ENCODE data around the gene GRIA1. TPM values are rescaled to one million over a fixed set of nuclear protein-coding genes. Genes with fewer than 3 reads are reported as not detected.

Gene GRIA1
- total and polyA plus RNA-seq, 2 donors (not counting 1 experiment from before 2014, with no cell fraction given) = not detected

- Histone ChIP-seq H3K36me3 (replicated peaks in 1 of 2; ENCODE audit: control extremely low read depth in 1 of 2, control insufficient read depth in 1 of 2, extremely low read depth in 1 of 2, insufficient read depth in 2 of 2, low read length in 1 of 2) (no peaks in the 10 kb centered on the region), H4K20me1 (ENCODE audit: control insufficient read depth, insufficient read depth, low read length, poor library complexity, severe bottlenecking) (no peaks in the 10 kb centered on the region), H3K4me1 (ENCODE audit: control insufficient read depth in 2 of 2, insufficient read depth in 2 of 2, low read length in 2 of 2) (no peaks in the 10 kb centered on the region), H3K4me2 (replicated peaks; ENCODE audit: low read depth, low read length, poor library complexity, severe bottlenecking) (no peak overlapping the region), H3K9ac (ENCODE audit: low read length) (no peak overlapping the region), H3K27me3 (replicated peaks in 1 of 4; ENCODE audit: control extremely low read depth in 1 of 4, control insufficient read depth in 3 of 4, insufficient read depth in 4 of 4, low read length in 3 of 4) (no peaks in the 10 kb centered on the region), H2AFZ (ENCODE audit: insufficient read depth, low read depth, low read length, poor library complexity, severe bottlenecking) (no peak overlapping the region), H3K27ac (ENCODE audit: low read length in 2 of 2) (no peak overlapping the region), H3K79me2 (ENCODE audit: control insufficient read depth, insufficient read depth, low read length) (no peaks in the 10 kb centered on the region), H3K9me3 (ENCODE audit: control extremely low read depth in 1 of 3, control insufficient read depth in 2 of 3, insufficient read depth in 1 of 3, low read length in 2 of 3) (peaks cover 0 to 9% (median 0%) of the 10 kb centered on the region in 3 donors), H3K4me3 (ENCODE audit: control extremely low read depth in 1 of 5, extremely low read depth in 1 of 5, insufficient read depth in 1 of 5, low read depth in 2 of 5, low read length in 4 of 5) (no peak overlapping the region)
- POLR2A ChIA-PET = no interaction called here
- no peak for ATAC-seq (ENCODE audit: low read depth)
- H3K27me3 Mint-ChIP-seq = no peaks in the 10 kb centered on the region
- no peaks in the 10 kb centered on the region for H3K4me1 Mint-ChIP-seq
- intact Hi-C loops (cut with micrococcal nuclease) = no loop called here
- WGBS (ENCODE audit: insufficient coverage) = 80% methylated on average over 1 of the region's 2 CpGs
- no peak overlapping the region for H3K27ac Mint-ChIP-seq
- peaks cover 2% of the 10 kb centered on the region for H3K9me3 Mint-ChIP-seq (ENCODE audit: insufficient read depth)
- no peak overlapping the region for H3K4me3 Mint-ChIP-seq
- CTCF ChIA-PET = no interaction called here
- no peak for TF ChIP-seq EZH2 (IDR thresholded peaks at IDR 0.05; ENCODE audit: borderline replicate concordance, insufficient read depth, low read depth, low read length, poor library complexity, severe bottlenecking)
- no peak for TF ChIP-seq CTCF (IDR thresholded peaks at IDR 0.05)
- DNase-seq = no peak
Observed at GRCh38 chr5:153463806-153464205, 26.7 kb upstream of the GRIA1 start.

GRCh38 chr5:153467546-153467945 lies 22.9 kb upstream of the GRIA1 start:
- Histone ChIP-seq H3K4me3 (ENCODE audit: control extremely low read depth in 1 of 5, extremely low read depth in 1 of 5, insufficient read depth in 1 of 5, low read depth in 2 of 5, low read length in 4 of 5) (no peak overlapping the region), H3K27me3 (replicated peaks in 1 of 4; ENCODE audit: control extremely low read depth in 1 of 4, control insufficient read depth in 3 of 4, insufficient read depth in 4 of 4, low read length in 3 of 4) (no peaks in the 10 kb centered on the region), H3K27ac (ENCODE audit: low read length in 2 of 2) (no peak overlapping the region), H3K36me3 (replicated peaks in 1 of 2; ENCODE audit: control extremely low read depth in 1 of 2, control insufficient read depth in 1 of 2, extremely low read depth in 1 of 2, insufficient read depth in 2 of 2, low read length in 1 of 2) (no peaks in the 10 kb centered on the region), H4K20me1 (ENCODE audit: control insufficient read depth, insufficient read depth, low read length, poor library complexity, severe bottlenecking) (no peaks in the 10 kb centered on the region), H3K79me2 (ENCODE audit: control insufficient read depth, insufficient read depth, low read length) (no peaks in the 10 kb centered on the region), H3K4me1 (ENCODE audit: control insufficient read depth in 2 of 2, insufficient read depth in 2 of 2, low read length in 2 of 2) (no peaks in the 10 kb centered on the region), H3K9ac (ENCODE audit: low read length) (no peak overlapping the region), H3K4me2 (replicated peaks; ENCODE audit: low read depth, low read length, poor library complexity, severe bottlenecking) (no peak overlapping the region), H3K9me3 (ENCODE audit: control extremely low read depth in 1 of 3, control insufficient read depth in 2 of 3, insufficient read depth in 1 of 3, low read length in 2 of 3) (peaks cover 0 to 9% (median 0%) of the 10 kb centered on the region in 3 donors), H2AFZ (ENCODE audit: insufficient read depth, low read depth, low read length, poor library complexity, severe bottlenecking) (no peak overlapping the region)
- CTCF ChIA-PET = no interaction called here
- POLR2A ChIA-PET = no interaction called here
- no peak overlapping the region for H3K27ac Mint-ChIP-seq
- H3K9me3 Mint-ChIP-seq (ENCODE audit: insufficient read depth) = peaks cover 2% of the 10 kb centered on the region
- no peaks in the 10 kb centered on the region for H3K27me3 Mint-ChIP-seq
- no peak for DNase-seq
- ATAC-seq (ENCODE audit: low read depth) = no peak
- no peak overlapping the region for H3K4me3 Mint-ChIP-seq
- H3K4me1 Mint-ChIP-seq = no peaks in the 10 kb centered on the region
- TF ChIP-seq EZH2 (IDR thresholded peaks at IDR 0.05; ENCODE audit: borderline replicate concordance, insufficient read depth, low read depth, low read length, poor library complexity, severe bottlenecking) (no peak), CTCF (IDR thresholded peaks at IDR 0.05) (no peak)
- intact Hi-C loops (cut with micrococcal nuclease) = no loop called here

Data from B cell (primary cell).